Liver (tissue), 9 donors: ENCODE results near the gene COX11. TPM values are rescaled to one million over a fixed set of nuclear protein-coding genes. Genes with fewer than 3 reads are reported as not detected.

Experiments used
- DNase-seq: peaks from one replicate; pipeline ENCODE4 v3.0.0-alpha.2; 2017; ENCODE audit warnings: low spot score
- H3K27ac ChIP-seq, 2 donors: one replicate each; pipeline ENCODE4 v1.7.0; 2013; ENCODE audit warnings: inconsistent platforms in 2 of 2, low read length in 2 of 2, control low read depth in 1 of 2, low read depth in 1 of 2, mild to moderate bottlenecking in 1 of 2
- H3K27me3 ChIP-seq, 4 donors: one replicate each; pipeline versions ENCODE4 v1.6.1 to v1.7.0; 2013; ENCODE audit warnings: low read length in 3 of 4, inconsistent platforms in 1 of 4, mild to moderate bottlenecking in 1 of 4, moderate library complexity in 1 of 4; ENCODE audit not compliant: control insufficient read depth in 4 of 4, insufficient read depth in 4 of 4
- H3K36me3 ChIP-seq, 4 donors: one replicate each; pipeline versions ENCODE4 v1.6.1 to v1.7.0; 2013; ENCODE audit warnings: low read length in 3 of 4, mild to moderate bottlenecking in 3 of 4, low read depth in 1 of 4, moderate library complexity in 1 of 4; ENCODE audit not compliant: control insufficient read depth in 4 of 4, insufficient read depth in 3 of 4
- H3K4me1 ChIP-seq, 4 donors: one replicate each; pipeline versions ENCODE4 v1.6.1 to v1.7.0; 2013; ENCODE audit warnings: low read length in 3 of 4, mild to moderate bottlenecking in 3 of 4, moderate library complexity in 1 of 4; ENCODE audit not compliant: control insufficient read depth in 4 of 4, insufficient read depth in 4 of 4
- H3K4me3 ChIP-seq, 3 donors: one replicate each; pipeline versions ENCODE4 v1.6.1 to v1.7.0; 2013; ENCODE audit warnings: low read length in 3 of 3, control low read depth in 1 of 3, low read depth in 1 of 3, mild to moderate bottlenecking in 1 of 3
- H3K9ac ChIP-seq, 2 donors: one replicate each; pipeline ENCODE4 v1.7.0; 2013; ENCODE audit warnings: low read length in 2 of 2, mild to moderate bottlenecking in 2 of 2, moderate library complexity in 2 of 2, control low read depth in 1 of 2, low read depth in 1 of 2
- H3K9me3 ChIP-seq, 4 donors: one replicate each; pipeline versions ENCODE4 v1.6.1 to v1.7.0; 2013; ENCODE audit warnings: low read length in 3 of 4; ENCODE audit not compliant: control insufficient read depth in 4 of 4
- ATF3 ChIP-seq: IDR thresholded peaks from 2 replicates; pipeline ENCODE4 v1.6.1; 2016; ENCODE audit warnings: antibody characterized with exemption
- CTCF ChIP-seq: fragments of 150-350 bp; IDR thresholded peaks from 2 replicates; pipeline ENCODE4 v1.5.1; 2017; ENCODE audit warnings: improper control_type of control experiment, low read depth, low read length; ENCODE audit not compliant: missing input control
- EGR1 ChIP-seq, 2 donors: IDR thresholded peaks; 2 replicates each; pipeline ENCODE4 v1.6.1; 2016 to 2018; ENCODE audit warnings: antibody characterized with exemption in 2 of 2, low read depth in 2 of 2
- FOXA1 ChIP-seq: IDR thresholded peaks from 2 replicates; pipeline ENCODE4 v1.6.1; 2016; ENCODE audit warnings: antibody characterized with exemption
- FOXA2 ChIP-seq: IDR thresholded peaks from 2 replicates; pipeline ENCODE4 v1.6.1; 2016; ENCODE audit warnings: antibody characterized with exemption
- GABPA ChIP-seq, 2 donors: IDR thresholded peaks in 1 of 2; conservative IDR thresholded peaks in 1 of 2; 2 replicates each; pipeline ENCODE4 v1.6.1; 2016; ENCODE audit warnings: antibody characterized with exemption in 2 of 2, mild to moderate bottlenecking in 1 of 2, moderate library complexity in 1 of 2
- HNF4A ChIP-seq, 2 donors: conservative IDR thresholded peaks; 2 replicates each; pipeline ENCODE4 v1.6.1; 2016; ENCODE audit warnings: antibody characterized with exemption in 2 of 2, mild to moderate bottlenecking in 2 of 2
- HNF4G ChIP-seq: IDR thresholded peaks from 2 replicates; pipeline ENCODE4 v1.6.1; 2016; ENCODE audit warnings: antibody characterized with exemption
- JUND ChIP-seq, 2 donors: IDR thresholded peaks; 2 replicates each; pipeline ENCODE4 v1.6.1; 2016; ENCODE audit warnings: antibody characterized with exemption in 2 of 2
- MAX ChIP-seq: IDR thresholded peaks from 2 replicates; pipeline ENCODE4 v1.6.1; 2016; ENCODE audit warnings: antibody characterized with exemption
- NR2F2 ChIP-seq: IDR thresholded peaks from 2 replicates; pipeline ENCODE4 v1.6.1; 2016; ENCODE audit warnings: antibody characterized with exemption
- RAD21 ChIP-seq, 2 donors: IDR thresholded peaks; 2 replicates each; pipeline ENCODE4 v1.6.1; 2016; ENCODE audit warnings: antibody characterized with exemption in 2 of 2, mild to moderate bottlenecking in 2 of 2
- RXRA ChIP-seq, 2 donors: IDR thresholded peaks; 2 replicates each; pipeline ENCODE4 v1.6.1; 2017 to 2018; ENCODE audit warnings: antibody characterized with exemption in 2 of 2, mild to moderate bottlenecking in 1 of 2
- SP1 ChIP-seq: IDR thresholded peaks from 2 replicates; pipeline ENCODE4 v1.6.1; 2018; ENCODE audit warnings: antibody characterized with exemption, mild to moderate bottlenecking
- TAF1 ChIP-seq: conservative IDR thresholded peaks from 2 replicates; pipeline ENCODE4 v1.6.1; 2016; ENCODE audit warnings: antibody characterized with exemption, mild to moderate bottlenecking
- YY1 ChIP-seq: IDR thresholded peaks from 2 replicates; pipeline ENCODE4 v1.6.1; 2016; ENCODE audit warnings: antibody characterized with exemption, mild to moderate bottlenecking
- WGBS: extraction: QIAGEN DNeasy Blood & Tissue Kit; methylation state at CpG from one replicate; pipeline ENCODE4 v1.1.7; 2013; 5-methylcytosine and 5-hydroxymethylcytosine counted together
- polyA plus RNA-seq, 2 donors: library from polyadenylated mRNA; stranded (reverse) in 1 of 2; unstranded in 1 of 2; fragments of 200-250 nt in 1 of 2; fragments of >200 nt in 1 of 2; fragmentation: Nextera tagmentation in 1 of 2; extraction: Ambion mirVana in 1 of 2; gene quantifications; one replicate each; pipeline versions ENCODE4 v1.2.1 to v1.2.3, GENCODE V29; 2013 to 2015
- total RNA-seq, 2 donors: library from RNA; depleted of rRNA; stranded (reverse); fragments of >200 nt; gene quantifications; one replicate each; pipeline ENCODE4 v1.2.3, GENCODE V29; 2014
- TF ChIP-seq, protein P1 (sequence below): IDR thresholded peaks from 2 replicates; pipeline ENCODE4 v1.6.1; 2016; ENCODE audit warnings: antibody characterized with exemption
- TF ChIP-seq, protein P2 (sequence below): IDR thresholded peaks from 2 replicates; pipeline ENCODE4 v1.6.1; 2016; ENCODE audit warnings: antibody characterized with exemption, mild to moderate bottlenecking
- donor health status: healthy.
- donor health status: healthy.
- donor health status: healthy.
- donor health status: healthy.
- donor health status: healthy.

COX11 gene
- total and polyA plus RNA-seq, 4 donors = 29.0 to 46.7 (median 35.1) TPM

GRCh38 chr17:54990118-54990517 is 21.7 kb upstream of the COX11 start:
- Histone ChIP-seq H3K9ac (no peak overlapping the region), H3K27me3 (no peaks in the 10 kb centered on the region), H3K27ac (no peak overlapping the region), H3K36me3 (no peaks in the 10 kb centered on the region), H3K4me1 (peaks cover 0 to 1% (median 0%) of the 10 kb centered on the region in 4 donors), H3K9me3 (no peaks in the 10 kb centered on the region), H3K4me3 (no peak overlapping the region)
- no peak for DNase-seq
- TF ChIP-seq YY1 (no peak), RAD21 (IDR thresholded peaks at IDR 0.05) (no peak), HNF4G (no peak), SP1 (no peak), EGR1 (IDR thresholded peaks at IDR 0.05; ENCODE audit: low read depth in 2 of 2) (no peak), NR2F2 (no peak), CTCF (no peak), FOXA1 (no peak), JUND (IDR thresholded peaks at IDR 0.05) (no peak), HNF4A (conservative IDR thresholded peaks at IDR 0.05) (no peak)
- TF ChIP-seq, protein P1, sequence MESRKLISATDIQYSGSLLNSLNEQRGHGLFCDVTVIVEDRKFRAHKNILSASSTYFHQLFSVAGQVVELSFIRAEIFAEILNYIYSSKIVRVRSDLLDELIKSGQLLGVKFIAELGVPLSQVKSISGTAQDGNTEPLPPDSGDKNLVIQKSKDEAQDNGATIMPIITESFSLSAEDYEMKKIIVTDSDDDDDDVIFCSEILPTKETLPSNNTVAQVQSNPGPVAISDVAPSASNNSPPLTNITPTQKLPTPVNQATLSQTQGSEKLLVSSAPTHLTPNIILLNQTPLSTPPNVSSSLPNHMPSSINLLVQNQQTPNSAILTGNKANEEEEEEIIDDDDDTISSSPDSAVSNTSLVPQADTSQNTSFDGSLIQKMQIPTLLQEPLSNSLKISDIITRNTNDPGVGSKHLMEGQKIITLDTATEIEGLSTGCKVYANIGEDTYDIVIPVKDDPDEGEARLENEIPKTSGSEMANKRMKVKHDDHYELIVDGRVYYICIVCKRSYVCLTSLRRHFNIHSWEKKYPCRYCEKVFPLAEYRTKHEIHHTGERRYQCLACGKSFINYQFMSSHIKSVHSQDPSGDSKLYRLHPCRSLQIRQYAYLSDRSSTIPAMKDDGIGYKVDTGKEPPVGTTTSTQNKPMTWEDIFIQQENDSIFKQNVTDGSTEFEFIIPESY = no peak
- WGBS = 97% methylated on average over 3 of the region's 4 CpGs

- no peak for DNase-seq
- no peak overlapping the region for H3K9ac ChIP-seq
- TF ChIP-seq RAD21 (IDR thresholded peaks at IDR 0.05) (no peak), HNF4A (conservative IDR thresholded peaks at IDR 0.05) (no peak), FOXA1 (no peak), JUND (IDR thresholded peaks at IDR 0.05) (no peak), EGR1 (IDR thresholded peaks at IDR 0.05; ENCODE audit: low read depth in 2 of 2) (no peak), GABPA (IDR thresholded peaks at IDR 0.05 in 1 of 2, conservative IDR thresholded peaks at IDR 0.05 in 1 of 2) (no peak), FOXA2 (no peak), SP1 (no peak), YY1 (no peak), MAX (no peak), NR2F2 (no peak), TAF1 (no peak), HNF4G (no peak), RXRA (IDR thresholded peaks at IDR 0.05) (no peak), CTCF (no peak), ATF3 (no peak)
- TF ChIP-seq, protein P2, sequence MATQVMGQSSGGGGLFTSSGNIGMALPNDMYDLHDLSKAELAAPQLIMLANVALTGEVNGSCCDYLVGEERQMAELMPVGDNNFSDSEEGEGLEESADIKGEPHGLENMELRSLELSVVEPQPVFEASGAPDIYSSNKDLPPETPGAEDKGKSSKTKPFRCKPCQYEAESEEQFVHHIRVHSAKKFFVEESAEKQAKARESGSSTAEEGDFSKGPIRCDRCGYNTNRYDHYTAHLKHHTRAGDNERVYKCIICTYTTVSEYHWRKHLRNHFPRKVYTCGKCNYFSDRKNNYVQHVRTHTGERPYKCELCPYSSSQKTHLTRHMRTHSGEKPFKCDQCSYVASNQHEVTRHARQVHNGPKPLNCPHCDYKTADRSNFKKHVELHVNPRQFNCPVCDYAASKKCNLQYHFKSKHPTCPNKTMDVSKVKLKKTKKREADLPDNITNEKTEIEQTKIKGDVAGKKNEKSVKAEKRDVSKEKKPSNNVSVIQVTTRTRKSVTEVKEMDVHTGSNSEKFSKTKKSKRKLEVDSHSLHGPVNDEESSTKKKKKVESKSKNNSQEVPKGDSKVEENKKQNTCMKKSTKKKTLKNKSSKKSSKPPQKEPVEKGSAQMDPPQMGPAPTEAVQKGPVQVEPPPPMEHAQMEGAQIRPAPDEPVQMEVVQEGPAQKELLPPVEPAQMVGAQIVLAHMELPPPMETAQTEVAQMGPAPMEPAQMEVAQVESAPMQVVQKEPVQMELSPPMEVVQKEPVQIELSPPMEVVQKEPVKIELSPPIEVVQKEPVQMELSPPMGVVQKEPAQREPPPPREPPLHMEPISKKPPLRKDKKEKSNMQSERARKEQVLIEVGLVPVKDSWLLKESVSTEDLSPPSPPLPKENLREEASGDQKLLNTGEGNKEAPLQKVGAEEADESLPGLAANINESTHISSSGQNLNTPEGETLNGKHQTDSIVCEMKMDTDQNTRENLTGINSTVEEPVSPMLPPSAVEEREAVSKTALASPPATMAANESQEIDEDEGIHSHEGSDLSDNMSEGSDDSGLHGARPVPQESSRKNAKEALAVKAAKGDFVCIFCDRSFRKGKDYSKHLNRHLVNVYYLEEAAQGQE = no peak
- TF ChIP-seq, protein P1 = no peak
- H3K9me3 ChIP-seq = no peaks in the 10 kb centered on the region
- H3K27me3 ChIP-seq = no peaks in the 10 kb centered on the region
- no peaks in the 10 kb centered on the region for H3K36me3 ChIP-seq
- no peak overlapping the region for H3K4me3 ChIP-seq
- 78% methylated on average over 1 of the region's 1 CpG for WGBS
- no peak overlapping the region for H3K27ac ChIP-seq
- H3K4me1 ChIP-seq = peaks cover 0 to 2% (median under 1%) of the 10 kb centered on the region in 4 donors
Observed at GRCh38 chr17:54985476-54985875, 17.0 kb upstream of the COX11 start.
